ENCODE data around the gene GBP7.

The GBP7 gene

DNA sequence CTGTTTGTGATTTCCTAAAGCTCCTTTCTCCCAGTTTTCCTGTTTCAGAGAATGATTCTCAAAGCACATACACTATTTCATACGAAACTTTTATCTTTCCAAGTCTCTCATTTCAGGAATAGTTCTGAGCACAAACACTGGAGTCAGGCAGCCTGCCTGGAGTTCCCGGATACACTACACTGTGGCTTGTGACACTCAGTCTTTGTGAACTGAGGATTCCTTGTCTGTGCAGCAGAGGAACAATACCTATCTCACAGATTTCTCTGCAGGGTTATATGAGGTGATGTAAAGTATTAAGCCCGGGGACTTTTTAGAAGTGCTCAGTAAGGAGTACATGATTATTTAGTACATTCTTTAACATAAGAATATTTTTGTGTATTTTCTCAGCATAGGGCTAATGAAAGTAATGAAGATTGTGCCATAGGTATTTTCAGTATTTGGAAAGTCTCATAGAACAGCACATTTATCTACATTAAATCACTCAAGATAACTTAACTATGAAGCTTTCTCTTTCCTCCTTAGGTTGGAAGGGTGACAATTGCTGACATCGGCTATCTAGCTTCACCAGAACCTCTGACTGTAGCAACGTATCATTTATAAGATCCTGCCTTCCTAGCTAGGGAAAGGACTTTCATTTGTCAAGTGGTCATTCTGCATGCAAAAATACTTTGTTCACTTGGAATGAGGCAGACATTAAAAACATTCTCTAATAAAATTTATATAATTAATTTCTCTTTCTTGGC, 62.8 kb downstream of the GBP7 start:
- DNase-seq: no peak

DNA sequence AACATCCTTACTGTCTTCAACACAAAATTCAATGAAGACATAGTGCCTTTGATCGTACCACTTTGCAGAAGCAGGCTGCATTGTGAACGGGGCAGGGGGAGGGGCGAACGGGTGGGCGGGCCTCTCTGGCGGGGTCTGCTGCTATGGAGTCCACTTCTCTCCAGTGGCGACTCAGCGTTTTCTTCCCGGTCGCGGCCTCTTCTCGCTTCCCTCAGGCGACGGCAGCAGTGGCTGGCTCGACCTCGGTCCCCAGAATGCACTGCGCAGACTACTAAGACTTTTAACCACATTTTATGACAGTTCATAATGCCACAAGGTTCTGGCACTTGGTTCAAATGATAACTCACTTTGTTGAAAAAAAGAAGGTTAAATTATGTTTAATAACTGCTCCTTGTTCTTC, 71.1 kb downstream of the GBP7 start:
- no peak for DNase-seq

DNA sequence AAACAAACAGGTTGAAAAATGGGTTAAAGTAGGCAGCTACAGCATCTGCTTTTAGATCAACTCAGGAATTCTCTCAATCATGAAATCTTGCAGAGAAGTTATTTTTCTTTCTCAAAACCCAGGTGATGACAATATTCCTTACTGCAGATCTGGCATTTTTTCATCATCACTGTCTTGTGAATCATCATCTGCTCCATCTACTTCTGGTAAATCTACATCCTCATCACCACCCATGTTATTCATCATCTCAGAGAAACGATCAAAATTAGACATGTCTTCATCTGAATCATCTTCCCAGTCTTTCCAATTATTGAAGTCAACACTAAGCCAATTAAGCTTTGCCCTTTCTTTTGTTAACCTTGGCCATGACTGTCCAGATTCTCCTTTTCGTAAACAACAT, 71.7 kb downstream of the GBP7 start:
- peak; percentile 15 for DNase-seq

DNA sequence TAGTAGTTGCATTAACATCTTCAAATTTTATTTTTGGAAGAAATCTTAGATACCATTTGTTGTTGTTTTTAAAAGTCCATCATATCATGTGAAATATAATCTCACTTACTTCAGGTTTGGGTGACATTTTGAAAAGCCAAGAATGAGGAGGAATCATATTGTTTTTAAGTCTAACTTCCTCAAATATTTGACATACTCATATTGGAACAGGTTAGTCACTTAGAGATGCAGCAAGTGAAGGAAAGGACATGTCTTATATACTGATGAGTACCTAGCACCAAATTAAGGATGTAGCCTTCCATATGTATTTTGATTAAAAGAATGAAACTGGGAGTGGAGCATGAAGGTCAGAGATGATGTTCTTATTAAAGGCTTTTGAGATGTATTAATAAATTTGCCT, 73.8 kb downstream of the GBP7 start:
- no peak for DNase-seq

DNA sequence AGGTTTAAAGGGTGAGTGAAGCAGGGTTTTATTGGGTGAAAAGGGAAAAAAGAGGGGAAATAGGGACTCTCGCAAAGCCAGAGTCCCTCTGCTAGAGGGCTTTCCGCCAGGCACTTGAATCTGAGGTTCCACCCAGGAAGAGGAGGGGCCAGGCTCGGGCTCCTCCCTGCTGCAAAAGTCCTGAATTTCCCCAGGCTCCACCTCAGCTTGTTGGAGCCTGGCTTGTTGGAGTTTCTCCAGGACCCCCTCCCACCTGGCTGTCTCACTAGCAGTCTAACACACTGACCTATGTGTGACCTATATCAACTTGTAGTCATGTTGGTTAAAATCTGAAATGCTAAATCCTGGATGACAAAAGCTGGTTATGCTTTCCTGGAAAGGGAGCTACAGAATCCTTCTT, 75.4 kb downstream of the GBP7 start:
- no peak for DNase-seq

DNA sequence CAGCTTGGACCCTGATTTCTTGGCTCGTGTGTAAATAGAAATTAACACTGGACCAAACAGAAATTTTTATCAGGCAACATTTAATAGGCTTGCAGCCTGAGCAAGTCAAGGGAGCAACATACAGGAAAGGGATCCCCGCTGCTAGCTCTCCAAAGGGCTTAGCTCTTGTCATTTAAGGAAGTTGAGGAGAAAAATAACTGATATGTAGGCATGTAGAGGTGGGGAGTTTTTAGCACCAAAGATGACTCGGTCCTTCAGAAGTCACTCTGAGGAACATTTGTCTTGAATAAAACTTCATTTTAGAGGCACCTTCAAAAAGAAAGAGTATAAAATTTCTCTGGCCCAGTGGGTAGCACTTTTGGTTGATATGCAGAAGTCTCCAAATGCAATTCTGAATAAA, 76.9 kb downstream of the GBP7 start:
- no peak for DNase-seq

- no peak for DNase-seq
These were observed 80.1 kb downstream of the GBP7 start for GRCh38 chr1:89095737-89096136.

DNA sequence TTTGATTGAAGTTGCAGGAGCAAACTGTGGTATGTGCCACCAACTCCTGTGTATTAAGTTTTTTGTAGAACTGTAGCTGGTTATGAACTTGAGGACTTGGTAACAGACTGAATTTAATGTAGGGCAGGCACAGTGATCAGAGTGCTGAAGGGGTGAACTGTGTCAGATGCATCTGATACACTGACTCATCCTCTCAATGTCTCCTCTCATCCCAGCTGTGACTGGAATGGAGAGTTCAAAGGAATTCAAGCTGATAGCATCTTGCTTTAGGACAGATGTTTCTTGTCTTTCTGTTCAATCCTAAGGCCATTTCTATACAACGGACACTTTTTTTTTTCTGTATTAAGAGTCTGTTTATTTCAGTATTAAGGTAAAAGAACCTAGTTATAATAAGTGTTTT, 85.8 kb downstream of the GBP7 start:
- DNase-seq: peak; percentile 7

- no peak for DNase-seq
These were observed 87.2 kb downstream of the GBP7 start for GRCh38 chr1:89088572-89088971.

DNA sequence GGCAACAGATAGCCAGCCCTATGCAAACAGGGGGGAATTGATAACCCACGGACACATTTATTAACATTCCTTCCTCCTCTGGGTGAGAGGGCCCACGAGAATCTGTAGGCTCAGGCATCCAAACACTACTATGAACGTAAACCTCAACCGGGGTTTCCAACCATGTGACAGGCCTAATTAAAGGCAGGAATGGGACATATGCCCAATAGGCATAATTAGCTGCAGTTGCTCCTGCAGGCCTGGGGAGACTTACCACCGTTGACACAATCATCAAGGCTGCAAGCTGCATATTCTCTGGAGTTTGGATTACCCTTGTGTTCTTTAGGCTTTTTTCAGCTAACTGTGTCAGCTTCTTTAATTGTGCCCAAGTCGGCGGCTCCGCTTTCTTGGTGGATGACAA, 88.6 kb downstream of the GBP7 start:
- DNase-seq: no peak

DNA sequence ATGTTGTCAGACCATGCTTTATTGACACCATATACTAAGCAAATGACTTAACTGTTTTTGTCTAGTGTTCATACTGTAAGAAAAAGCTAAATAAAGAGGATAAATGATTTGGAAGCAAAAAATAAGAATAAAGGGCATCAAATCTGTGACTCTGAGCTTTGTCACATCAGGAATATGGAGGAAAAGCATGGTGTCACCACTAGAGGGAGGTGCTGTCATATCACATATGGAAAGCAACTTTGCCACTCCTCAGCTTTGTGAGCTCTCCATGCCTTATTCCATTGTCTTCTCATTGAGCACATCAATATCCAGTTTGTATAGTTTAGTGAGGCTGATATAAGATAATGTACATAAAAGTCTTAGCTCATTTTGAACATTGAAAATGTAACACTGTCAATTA, 90.0 kb downstream of the GBP7 start:
- peak; percentile 45 for DNase-seq

Data from EL (cell line).